ENCODE results near the gene MAP7.
"Not testable (repeated sequence)": the region's sequence is repeated elsewhere in the genome, so short reads cannot be mapped to it uniquely, and the experiment has no call there.

MAP7 gene

GRCh38 chr6:136315594-136315993, 234.6 kb downstream of the MAP7 start:
- in situ Hi-C loops (cut with MboI; ENCODE audit: low sequenced_read_pairs), result no loop called here

- in situ Hi-C loops (cut with MboI; ENCODE audit: low sequenced_read_pairs), result no loop called here
Observed at GRCh38 chr6:136312975-136313374, 237.2 kb downstream of the MAP7 start.

GRCh38 chr6:136309729-136310311, 240.4 kb downstream of the MAP7 start:
- in situ Hi-C loops (cut with MboI; ENCODE audit: low sequenced_read_pairs), result no loop called here

DNA sequence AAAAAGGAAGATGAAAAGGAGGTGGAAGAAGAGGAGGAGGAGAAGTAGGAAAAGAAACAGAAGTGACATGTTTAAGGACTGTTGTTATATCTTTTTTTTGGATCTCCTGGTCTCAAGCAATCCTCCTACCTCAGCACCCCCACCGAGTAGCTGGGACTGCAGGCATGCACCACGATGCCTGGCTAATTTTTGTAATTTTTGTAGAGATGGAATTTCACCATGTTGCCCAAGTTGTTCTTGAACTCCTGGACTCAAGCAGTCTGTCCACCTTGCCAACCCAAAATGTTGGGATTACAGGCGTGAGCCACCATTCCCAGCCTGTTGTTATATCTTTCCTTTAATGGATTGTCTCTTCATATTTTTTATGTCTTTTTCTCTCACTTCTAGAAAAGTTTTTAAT, 241.1 kb downstream of the MAP7 start:
- in situ Hi-C loops (cut with MboI; ENCODE audit: low sequenced_read_pairs), result no loop called here

DNA sequence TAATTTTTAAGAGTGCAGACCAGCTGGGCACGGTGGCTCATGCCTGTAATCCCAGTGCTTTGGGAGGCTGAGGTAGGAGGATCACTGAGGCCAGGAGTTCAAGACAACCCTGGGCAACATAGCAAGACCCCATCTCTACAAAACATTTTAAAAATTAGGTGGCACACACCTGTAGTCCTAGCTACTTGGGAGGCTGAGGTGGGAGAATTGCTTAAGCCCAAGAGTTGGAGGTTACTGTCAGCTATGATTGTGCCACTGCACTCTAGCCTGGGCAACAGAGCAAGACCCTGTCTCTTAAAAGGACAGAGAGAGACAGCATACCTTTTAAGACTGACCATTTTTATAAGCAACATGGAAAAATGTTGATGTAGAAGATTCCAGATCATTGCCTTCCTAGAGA, 241.8 kb downstream of the MAP7 start:
- in situ Hi-C loops (cut with MboI; ENCODE audit: low sequenced_read_pairs), result not testable (repeated sequence)

DNA sequence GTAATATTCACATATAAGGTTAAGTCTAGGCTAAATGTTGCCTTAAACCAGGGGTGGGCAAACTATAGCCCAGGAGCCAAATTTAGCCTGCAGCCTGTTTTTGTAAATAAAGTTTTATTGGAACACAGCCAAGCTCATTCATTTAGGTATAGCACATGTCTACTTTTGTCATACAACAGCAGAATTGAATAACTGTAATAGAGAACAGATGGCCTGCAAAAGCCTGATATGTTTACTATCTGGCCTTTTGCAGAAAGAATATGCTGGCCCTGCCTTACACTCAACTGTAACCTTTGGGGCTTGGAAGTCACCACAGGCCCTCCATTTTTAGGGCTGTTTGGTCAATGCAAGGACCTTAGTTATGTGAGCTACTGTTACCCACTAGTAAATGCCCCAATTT, 242.9 kb downstream of the MAP7 start:
- in situ Hi-C loops (cut with MboI; ENCODE audit: low sequenced_read_pairs), result no loop called here

GRCh38 chr6:136306466-136306865, 243.8 kb downstream of the MAP7 start:
- in situ Hi-C loops (cut with MboI; ENCODE audit: low sequenced_read_pairs), result no loop called here

GRCh38 chr6:136304410-136304809, 245.8 kb downstream of the MAP7 start:
- in situ Hi-C loops (cut with MboI; ENCODE audit: low sequenced_read_pairs), result no loop called here

DNA sequence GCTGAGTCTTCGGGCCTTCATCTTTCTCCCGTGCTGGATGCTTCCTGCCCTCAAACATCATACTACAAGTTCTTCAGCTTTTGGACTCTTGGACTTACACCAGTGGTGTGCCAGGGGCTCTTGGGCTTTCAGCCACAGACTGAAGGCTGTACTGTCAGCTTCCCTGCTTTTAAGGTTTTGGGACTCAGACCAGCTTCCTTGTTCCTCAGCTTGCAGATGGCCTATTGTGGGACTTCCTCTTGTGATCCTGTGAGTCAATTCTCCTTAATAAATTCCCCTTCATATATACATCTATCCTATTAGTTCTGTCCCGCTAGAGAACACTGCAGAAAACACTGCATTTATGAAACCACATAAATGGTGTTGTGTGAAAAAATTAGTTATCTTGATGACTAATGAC, 246.7 kb downstream of the MAP7 start:
- in situ Hi-C loops (cut with MboI; ENCODE audit: low sequenced_read_pairs), result no loop called here

GRCh38 chr6:136294621-136295020, 255.6 kb downstream of the MAP7 start:
- in situ Hi-C loops (cut with MboI; ENCODE audit: low sequenced_read_pairs), result no loop called here

Measured in HL-60/S4 (cell line).